ENCODE results near the gene SRSF1. TPM values are rescaled to one million over a fixed set of nuclear protein-coding genes. Genes with fewer than 3 reads are reported as not detected.
A peak's percentile ranks its signal among the peaks of the same experiment; 100 is the strongest.

Gene SRSF1
- total RNA-seq, 2 donors from 2014 or later = 276 to 391 TPM

DNA sequence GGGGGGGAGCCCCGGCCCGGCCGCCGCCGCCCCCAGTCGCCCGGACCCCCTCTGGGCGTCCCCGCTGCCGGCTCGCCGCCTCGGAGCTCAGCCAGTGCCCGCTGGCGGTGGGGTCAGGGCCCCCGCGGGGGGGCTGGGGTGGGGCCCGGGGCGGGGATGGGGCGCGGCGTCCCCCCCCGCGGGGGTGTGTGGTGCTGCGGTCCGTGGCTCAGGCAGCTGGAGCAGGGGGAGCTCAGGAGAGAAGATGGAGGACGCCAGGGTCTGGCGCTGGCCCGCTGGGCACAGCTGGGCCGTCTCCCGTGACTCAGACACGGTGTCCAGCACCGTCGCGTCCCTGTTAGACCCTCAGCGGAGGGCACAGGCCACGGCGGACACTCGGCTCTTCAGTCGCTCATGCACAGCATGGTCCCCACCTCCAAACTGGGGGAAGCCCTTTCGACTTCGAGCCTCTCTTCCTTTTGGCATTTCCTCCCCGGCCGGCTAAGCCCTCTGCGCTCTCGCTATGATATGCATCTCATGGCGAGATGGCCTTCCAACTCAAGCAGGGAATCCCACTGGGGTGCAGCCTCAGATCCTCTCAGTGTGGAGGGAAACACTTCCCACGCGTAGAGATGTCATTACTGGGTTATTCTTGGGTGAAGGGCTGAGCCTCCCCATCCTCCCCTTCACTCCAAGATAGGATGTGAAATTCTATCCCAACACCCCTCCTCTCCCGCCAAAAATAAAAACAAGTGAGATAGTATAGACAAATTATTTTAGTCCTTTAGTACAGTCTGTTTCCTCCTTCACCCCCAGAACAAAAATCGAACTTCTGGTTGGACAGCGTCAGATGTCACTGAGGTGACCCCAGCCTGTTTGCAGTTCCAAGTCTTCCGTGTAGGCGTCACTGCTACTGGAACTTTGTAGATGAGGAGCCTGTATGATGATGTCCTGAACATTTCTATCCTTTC is 18.5 kb downstream of the SRSF1 start:
- peaks cover 21% of the 10 kb centered on the region for H3K4me1 Mint-ChIP-seq
- no peaks in the 10 kb centered on the region for H3K27me3 Mint-ChIP-seq
- peak overlapping the region; percentile 88 for H3K4me3 Mint-ChIP-seq
- peak overlapping the region; percentile 94 for H3K27ac Mint-ChIP-seq
- peak; percentile 80 for ATAC-seq (replicated peaks)
- H3K9me3 Mint-ChIP-seq = no peaks in the 10 kb centered on the region
- H3K36me3 Mint-ChIP-seq (ENCODE audit: low read depth) = peaks cover 46% of the 10 kb centered on the region

DNA sequence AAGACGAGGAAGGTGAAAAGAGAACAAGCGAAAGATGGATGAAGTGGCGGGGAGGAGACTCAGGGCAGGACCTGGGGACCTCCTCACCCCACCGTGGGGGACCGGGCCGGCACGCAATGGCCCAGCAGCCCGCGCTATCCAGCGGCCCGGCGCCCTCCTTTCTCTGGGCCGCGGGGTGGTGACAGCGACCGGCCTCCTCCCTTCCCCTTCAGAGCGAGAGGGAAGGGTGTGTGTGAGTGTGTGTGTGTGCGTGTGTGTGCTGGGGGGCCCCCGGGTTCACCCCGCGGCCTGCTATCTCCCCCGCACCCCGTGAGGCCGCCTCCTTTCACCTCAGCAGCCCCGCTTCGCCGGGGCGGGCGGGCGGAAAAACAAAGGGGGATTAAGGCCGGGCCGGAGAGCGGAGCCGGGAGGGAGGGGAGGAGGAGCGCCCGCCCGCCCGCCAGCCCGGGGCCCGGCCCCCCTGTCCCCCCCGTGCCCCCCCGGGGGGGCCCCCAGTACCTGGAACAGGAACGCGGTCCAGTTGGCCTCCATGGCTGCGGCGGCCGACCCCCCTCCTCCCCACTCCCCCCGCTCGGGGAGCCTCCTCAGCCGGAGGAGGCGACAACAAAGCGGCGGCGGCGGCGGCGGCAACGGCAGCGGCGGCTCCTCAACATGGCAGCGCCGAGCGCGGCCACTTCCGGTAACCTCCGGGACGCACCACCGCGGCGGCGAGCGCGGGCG is 19.3 kb downstream of the SRSF1 start, which contains the start of gene VEZF1:
TSS of gene VEZF1 (minus strand) at position 674 of the 720 bp plus-strand sequence. CDS start at position 531, 143 bp downstream.
- peak; percentile 77 for ATAC-seq (replicated peaks)
- Mint-ChIP-seq H3K9me3 (no peaks in the 10 kb centered on the region), H3K27me3 (no peaks in the 10 kb centered on the region), H3K27ac (peak within 1 kb of the TSS; percentile 94), H3K36me3 (ENCODE audit: low read depth) (peaks cover 54% of the 10 kb centered on the region), H3K4me1 (peaks cover 25% of the 10 kb centered on the region), H3K4me3 (peak within 1 kb of the TSS; percentile 92)

DNA sequence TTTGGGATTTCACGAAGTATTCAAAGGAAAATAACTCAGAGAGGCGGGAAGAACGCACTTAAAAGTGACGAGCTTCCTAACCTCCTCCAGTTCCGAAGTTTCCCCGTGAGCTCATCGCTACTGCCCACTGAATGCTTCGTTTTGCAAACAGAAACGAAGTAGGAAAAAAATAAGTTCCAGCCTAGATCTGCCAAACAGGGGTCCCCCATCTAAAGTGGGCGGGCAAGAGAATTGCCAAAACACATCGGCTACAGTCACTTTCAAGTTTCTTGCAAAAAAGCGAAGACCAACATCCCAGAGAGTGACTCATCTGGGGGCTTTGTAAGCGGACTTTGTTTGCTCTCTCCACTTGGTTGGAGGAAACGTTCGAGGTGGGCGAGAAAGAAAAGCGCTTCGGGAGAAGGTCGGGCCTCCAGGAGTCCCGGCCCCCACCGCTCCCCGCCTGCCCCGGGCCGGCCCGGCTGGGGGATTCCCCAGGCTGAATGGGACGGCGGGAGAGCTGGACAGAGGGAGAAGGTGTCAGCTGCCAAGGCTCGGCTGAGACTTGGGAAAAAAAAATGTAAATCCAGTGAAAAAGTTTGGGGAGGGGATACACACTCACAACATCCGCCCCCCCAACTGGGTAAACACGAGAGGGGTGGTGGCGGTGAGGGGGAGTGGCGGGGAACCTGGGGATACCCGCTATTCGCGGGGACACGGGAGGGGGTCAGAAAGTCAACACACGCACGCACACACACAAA is 20.0 kb downstream of the SRSF1 start:
- Mint-ChIP-seq H3K27ac (peak overlapping the region; percentile 92), H3K27me3 (no peaks in the 10 kb centered on the region), H3K4me1 (peaks cover 32% of the 10 kb centered on the region), H3K9me3 (no peaks in the 10 kb centered on the region), H3K4me3 (peak overlapping the region; percentile 92), H3K36me3 (ENCODE audit: low read depth) (peaks cover 61% of the 10 kb centered on the region)
- ATAC-seq (replicated peaks) = peak; percentile 25

DNA sequence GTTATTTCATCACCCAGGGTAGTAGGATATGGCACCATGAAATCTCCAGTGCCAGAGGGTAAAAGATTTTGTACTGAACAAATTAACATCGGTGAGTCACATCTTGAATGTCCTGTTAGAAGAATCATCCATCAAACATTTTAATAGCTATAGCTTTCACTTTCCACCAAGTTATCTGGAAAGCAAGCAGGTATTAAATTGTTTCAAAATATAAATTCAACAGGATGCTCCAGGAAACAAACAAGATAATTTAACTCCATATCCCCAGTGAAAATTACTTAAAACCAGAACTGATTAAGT is 21.4 kb downstream of the SRSF1 start:
- peaks cover 75% of the 10 kb centered on the region for H3K36me3 Mint-ChIP-seq (ENCODE audit: low read depth)
- H3K9me3 Mint-ChIP-seq = no peaks in the 10 kb centered on the region
- H3K27ac Mint-ChIP-seq = no peak overlapping the region

DNA sequence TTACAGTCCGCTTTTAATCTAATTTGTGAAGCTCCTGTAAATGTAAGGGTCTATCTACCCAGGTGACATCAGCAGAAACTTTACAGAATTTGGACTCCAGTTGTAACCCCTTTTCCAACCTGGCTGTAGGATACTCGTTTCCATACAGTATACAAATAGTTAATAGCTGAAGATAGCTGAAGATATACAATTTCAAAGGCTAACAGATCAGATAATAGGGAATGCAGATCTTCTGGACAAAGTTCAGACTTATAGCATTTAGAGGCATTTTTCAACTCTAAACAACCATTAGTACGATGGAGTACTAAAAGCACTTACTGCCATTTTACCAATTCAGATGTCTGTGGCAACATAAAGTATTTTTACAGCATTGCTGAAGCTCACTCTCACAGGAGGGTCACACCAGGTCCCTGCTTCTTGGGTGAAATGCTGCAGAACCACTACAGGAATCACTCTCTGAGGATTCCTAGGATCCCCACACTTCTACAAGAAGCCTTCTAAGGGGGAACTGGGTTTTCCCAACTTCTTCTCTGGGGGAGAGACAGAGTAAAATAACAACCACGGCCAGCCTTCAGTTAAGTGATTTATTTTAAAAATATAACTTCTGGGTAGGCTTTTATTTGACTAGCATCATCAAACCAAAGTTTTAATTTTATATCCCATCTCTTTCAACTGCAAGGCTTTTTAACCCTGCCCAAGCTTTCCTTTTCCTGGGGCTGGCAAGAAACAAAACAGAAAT is 21.9 kb downstream of the SRSF1 start:
- H3K9me3 Mint-ChIP-seq = no peaks in the 10 kb centered on the region
- peaks cover 80% of the 10 kb centered on the region for H3K36me3 Mint-ChIP-seq (ENCODE audit: low read depth)
- no peak for ATAC-seq (replicated peaks)
- peak overlapping the region; percentile 92 for H3K4me3 Mint-ChIP-seq
- H3K4me1 Mint-ChIP-seq = peaks cover 32% of the 10 kb centered on the region
- no peak overlapping the region for H3K27ac Mint-ChIP-seq
- H3K27me3 Mint-ChIP-seq = no peaks in the 10 kb centered on the region

More for the DNA sequence above, 21.4 kb downstream of the SRSF1 start:
- ATAC-seq (replicated peaks) = no peak
- Mint-ChIP-seq H3K4me1 (peaks cover 32% of the 10 kb centered on the region), H3K4me3 (peak overlapping the region; percentile 92), H3K27me3 (no peaks in the 10 kb centered on the region)

DNA sequence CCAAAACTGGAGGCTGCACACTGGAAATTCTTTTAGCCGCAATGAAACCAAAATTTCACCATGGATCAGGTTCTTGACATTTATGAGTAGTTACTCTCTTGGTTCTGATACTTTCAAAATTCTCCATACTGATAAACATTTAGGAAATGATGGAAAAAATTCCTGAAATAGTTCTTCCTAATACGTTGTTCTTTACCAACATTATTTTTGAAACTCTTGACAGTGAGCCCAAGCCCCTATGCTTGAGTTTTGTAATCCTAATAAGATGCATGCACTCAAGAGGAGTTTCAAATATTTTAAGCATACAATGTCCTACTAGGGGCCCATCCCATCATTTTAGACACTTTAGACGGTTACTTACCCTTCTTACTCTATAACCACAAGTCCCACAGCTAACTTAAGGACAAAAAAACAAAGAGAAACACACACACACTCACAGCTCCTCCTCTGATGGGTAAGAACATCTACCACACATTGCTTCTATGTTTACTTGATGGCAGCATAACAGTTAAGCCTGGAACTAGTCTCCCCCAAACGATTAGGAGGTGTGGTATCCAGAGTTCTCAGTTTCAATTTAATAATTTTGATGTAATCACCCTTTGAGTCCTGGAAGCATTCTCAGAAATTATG is 22.7 kb downstream of the SRSF1 start:
- Mint-ChIP-seq H3K36me3 (ENCODE audit: low read depth) (peaks cover 85% of the 10 kb centered on the region), H3K27me3 (no peaks in the 10 kb centered on the region), H3K27ac (no peak overlapping the region), H3K4me1 (peaks cover 32% of the 10 kb centered on the region), H3K9me3 (no peaks in the 10 kb centered on the region), H3K4me3 (peak overlapping the region; percentile 92)
- ATAC-seq (replicated peaks) = no peak

DNA sequence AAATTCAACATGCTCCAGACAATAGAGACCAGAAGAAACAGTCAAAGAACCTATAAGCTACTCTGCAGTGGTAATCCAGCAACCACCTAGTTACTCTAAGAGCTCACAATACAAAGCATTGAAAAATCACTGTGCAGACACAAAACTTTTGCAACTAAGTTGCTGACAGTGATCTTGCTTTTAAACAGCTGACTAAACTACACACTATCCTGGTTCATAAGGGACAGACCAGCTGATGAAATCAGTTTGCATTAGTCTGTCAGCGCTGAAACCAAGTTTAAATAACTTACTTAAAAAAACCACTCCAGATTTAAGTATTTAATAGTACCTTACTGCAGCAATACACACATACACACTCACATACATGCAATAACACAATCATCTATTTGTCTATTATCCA is 23.6 kb downstream of the SRSF1 start:
- H3K36me3 Mint-ChIP-seq (ENCODE audit: low read depth) = peaks cover 85% of the 10 kb centered on the region
- H3K9me3 Mint-ChIP-seq = no peaks in the 10 kb centered on the region
- H3K27ac Mint-ChIP-seq = no peak overlapping the region
- no peaks in the 10 kb centered on the region for H3K27me3 Mint-ChIP-seq
- H3K4me1 Mint-ChIP-seq = peaks cover 35% of the 10 kb centered on the region
- no peak for ATAC-seq (replicated peaks)
- no peak overlapping the region for H3K4me3 Mint-ChIP-seq

DNA sequence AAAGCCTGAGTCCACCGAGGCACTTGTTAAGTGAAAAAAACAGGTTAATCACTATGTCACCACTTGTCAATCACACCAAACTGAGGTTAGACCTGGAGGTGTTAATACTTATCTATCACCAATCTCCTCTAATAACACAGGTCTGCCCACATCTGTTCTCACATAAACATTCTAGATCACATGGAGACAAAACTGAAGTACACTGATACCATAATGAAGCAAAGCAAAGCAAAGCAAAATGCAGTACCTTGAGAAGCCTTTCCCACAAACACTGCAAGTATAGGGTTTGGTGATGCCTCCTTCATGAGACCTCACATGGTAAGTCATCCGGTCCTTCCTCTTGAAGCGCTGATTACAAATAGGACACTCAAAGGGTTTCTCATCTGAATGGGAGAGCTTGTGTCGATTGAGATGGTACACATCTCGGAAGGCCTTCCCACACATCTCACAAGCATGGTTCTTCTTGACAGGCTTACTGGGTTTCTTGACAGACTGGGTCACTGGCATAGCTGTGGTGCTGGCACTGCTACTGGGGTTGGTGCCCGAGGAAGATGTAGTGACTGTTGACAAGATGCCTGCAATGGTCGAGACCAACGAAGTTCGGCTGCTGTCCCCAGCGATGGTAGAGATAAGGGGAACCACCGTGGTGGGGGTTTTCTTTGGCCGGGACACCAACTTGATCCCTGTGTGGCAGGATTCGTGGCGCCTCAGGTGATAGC is 24.4 kb downstream of the SRSF1 start:
- Mint-ChIP-seq H3K9me3 (no peaks in the 10 kb centered on the region), H3K27ac (peak overlapping the region; percentile 53), H3K27me3 (no peaks in the 10 kb centered on the region), H3K36me3 (ENCODE audit: low read depth) (peaks cover 93% of the 10 kb centered on the region), H3K4me1 (peaks cover 35% of the 10 kb centered on the region), H3K4me3 (peak overlapping the region; percentile 48)
- ATAC-seq (replicated peaks) = no peak

DNA sequence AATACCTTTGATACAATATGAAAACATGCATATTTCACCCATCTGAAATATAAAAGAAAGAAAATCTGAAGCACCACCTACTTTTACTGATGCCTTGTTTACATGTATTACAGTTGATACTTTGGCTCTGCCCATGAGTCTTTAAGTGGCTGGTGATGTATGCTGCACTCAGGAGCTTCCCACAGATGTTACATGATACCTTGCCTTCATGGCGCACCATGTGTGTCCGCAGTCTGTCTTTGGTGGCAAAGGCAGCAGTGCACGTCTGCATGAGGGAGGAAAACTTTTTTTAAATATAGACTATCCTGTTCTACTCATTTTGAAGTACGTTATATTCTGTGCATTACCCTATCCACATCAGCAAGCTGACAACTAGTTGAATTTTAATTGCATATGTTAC is 26.5 kb downstream of the SRSF1 start:
- Mint-ChIP-seq H3K27me3 (no peaks in the 10 kb centered on the region), H3K36me3 (ENCODE audit: low read depth) (peaks cover 96% of the 10 kb centered on the region), H3K9me3 (no peaks in the 10 kb centered on the region), H3K4me3 (no peak overlapping the region), H3K4me1 (peaks cover 29% of the 10 kb centered on the region), H3K27ac (no peak overlapping the region)
- ATAC-seq (replicated peaks) = no peak

DNA sequence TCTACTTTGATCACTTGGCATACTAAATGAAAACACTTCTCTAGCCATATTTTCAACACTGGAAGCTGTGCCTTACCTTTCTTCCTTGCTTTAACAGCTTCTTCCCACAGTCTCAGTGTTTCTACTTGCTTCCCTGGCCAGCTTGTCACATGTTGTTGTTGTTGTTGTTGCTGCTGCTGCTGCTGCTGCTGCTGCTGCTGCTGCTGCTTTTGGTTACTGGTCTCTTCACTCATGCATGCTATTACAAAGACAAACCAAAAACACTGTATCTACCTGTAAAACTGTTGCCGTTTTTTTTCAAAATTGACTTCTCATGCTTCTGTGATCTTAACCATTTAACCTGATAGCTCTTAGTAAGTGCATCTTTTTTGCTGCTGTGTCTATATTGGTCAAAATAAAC is 28.0 kb downstream of the SRSF1 start:
- Mint-ChIP-seq H3K4me1 (peaks cover 18% of the 10 kb centered on the region), H3K27me3 (no peaks in the 10 kb centered on the region), H3K27ac (no peak overlapping the region), H3K4me3 (no peak overlapping the region), H3K36me3 (ENCODE audit: low read depth) (peaks cover 96% of the 10 kb centered on the region), H3K9me3 (no peaks in the 10 kb centered on the region)
- ATAC-seq (replicated peaks) = no peak

DNA sequence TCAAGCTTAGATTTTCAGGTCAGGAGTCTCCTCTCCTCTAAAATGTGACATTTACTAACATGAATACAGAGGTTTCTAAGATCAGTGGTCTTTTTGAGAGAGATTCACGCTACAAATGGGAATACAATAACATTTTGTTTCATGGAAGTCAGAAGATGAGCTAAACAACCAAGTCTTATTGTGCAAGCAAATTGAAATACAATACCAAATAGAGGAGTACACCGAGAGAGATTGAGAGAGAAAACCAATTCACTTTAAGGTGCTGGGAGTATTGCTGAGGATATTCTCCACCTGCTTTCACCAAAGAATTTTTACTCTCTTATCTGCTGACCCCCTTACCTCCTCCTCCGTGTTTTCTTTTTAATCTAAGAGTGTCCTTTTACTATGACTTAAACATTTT is 30.5 kb downstream of the SRSF1 start:
- Mint-ChIP-seq H3K27ac (no peak overlapping the region), H3K4me3 (no peak overlapping the region), H3K27me3 (no peaks in the 10 kb centered on the region), H3K9me3 (no peaks in the 10 kb centered on the region), H3K4me1 (peaks cover 4% of the 10 kb centered on the region), H3K36me3 (ENCODE audit: low read depth) (peaks cover 89% of the 10 kb centered on the region)
- ATAC-seq (replicated peaks) = no peak

DNA sequence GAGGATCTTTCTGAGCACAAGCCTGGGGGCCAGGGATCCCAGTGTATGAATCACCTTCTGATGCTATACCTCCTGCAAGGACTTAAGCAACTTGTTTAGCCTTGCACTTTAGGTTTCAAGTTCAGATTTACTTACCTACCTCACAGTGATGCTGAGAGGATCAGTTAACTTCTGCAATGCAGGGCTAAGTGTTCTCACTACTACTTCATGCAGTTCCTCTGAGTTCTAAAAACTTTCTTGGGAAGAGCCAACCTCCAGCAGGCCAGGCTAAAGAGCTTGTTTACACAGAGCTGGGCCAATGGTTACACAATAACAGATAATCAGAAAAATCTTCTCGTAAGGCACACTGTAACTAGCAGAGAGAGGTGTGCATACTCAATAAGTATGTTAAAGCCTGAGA is 32.0 kb downstream of the SRSF1 start:
- no peaks in the 10 kb centered on the region for H3K9me3 Mint-ChIP-seq
- peaks cover 4% of the 10 kb centered on the region for H3K4me1 Mint-ChIP-seq

More for the DNA sequence above, 32.0 kb downstream of the SRSF1 start:
- ATAC-seq (replicated peaks) = no peak
- Mint-ChIP-seq H3K4me3 (no peak overlapping the region), H3K27ac (peak overlapping the region; percentile 58), H3K27me3 (no peaks in the 10 kb centered on the region), H3K36me3 (ENCODE audit: low read depth) (peaks cover 74% of the 10 kb centered on the region)

Measured in activated T-helper 17 cell treated with anti-CD3 and anti-CD28 coated beads, Interleukin-2, amount 50 U/mL, for 72 hours (primary cell).